Spleen (tissue), 7 donors: Measurements from ENCODE around the gene SH2D3C.

Source experiments
- POLR2A ChIP-seq, 3 donors: fragments of 450-650 bp; IDR thresholded peaks; one replicate each; pipeline ENCODE4 v1.5.1; 2017; ENCODE audit warnings: antibody characterized with exemption in 3 of 3, mild to moderate bottlenecking in 1 of 3
- TF ChIP-seq, protein P1 (sequence below), 11 experiments: fragments of 200-600 bp in 7 of 11; fragments of 450-650 bp in 4 of 11; sonication (generic) in 4 of 11; IDR thresholded peaks in 8 of 11; conservative IDR thresholded peaks in 3 of 11; 1 replicate in 7 of 11; 2 replicates in 4 of 11; pipeline versions ENCODE4 v1.4.0 to v1.8.0; 2016 to 2021; ENCODE audit warnings: antibody characterized with exemption in 11 of 11, inconsistent platforms in 4 of 11, mild to moderate bottlenecking in 1 of 11
- donor health status: DM: no; HTN: no; CAD: no; lungs with moderate emphysema.
- donor health status: DM: no; HTN: no; CAD: no.
- donor health status: DM: no; HTN: no; CAD: no.

DNA sequence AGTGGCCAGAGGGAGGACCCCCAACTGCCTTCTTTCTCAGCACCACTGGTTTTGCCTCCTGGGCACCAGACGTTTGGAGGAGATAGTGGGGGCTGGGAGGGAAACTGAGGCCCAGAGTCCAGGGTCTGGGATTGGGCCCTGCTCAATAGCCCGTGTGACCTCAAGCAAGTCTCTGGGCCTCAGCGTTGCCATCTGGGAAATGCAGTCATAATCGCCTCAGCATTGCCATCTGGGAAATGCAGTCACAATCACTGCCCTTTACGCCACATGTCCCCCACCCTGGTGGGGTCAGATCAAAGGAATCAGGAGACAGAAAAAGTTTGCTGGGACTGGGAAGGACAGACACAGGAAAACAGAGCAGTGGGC, 1.6 kb downstream of the SH2D3C start:
- TF ChIP-seq, protein P1, sequence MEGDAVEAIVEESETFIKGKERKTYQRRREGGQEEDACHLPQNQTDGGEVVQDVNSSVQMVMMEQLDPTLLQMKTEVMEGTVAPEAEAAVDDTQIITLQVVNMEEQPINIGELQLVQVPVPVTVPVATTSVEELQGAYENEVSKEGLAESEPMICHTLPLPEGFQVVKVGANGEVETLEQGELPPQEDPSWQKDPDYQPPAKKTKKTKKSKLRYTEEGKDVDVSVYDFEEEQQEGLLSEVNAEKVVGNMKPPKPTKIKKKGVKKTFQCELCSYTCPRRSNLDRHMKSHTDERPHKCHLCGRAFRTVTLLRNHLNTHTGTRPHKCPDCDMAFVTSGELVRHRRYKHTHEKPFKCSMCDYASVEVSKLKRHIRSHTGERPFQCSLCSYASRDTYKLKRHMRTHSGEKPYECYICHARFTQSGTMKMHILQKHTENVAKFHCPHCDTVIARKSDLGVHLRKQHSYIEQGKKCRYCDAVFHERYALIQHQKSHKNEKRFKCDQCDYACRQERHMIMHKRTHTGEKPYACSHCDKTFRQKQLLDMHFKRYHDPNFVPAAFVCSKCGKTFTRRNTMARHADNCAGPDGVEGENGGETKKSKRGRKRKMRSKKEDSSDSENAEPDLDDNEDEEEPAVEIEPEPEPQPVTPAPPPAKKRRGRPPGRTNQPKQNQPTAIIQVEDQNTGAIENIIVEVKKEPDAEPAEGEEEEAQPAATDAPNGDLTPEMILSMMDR (IDR thresholded peaks at IDR 0.05 in 8 of 11, conservative IDR thresholded peaks at IDR 0.05 in 3 of 11) = no peak
- TF ChIP-seq POLR2A (IDR thresholded peaks at IDR 0.05) = no peak
